Endometrium (tissue), 2 donors: ENCODE data around the gene OR2B6.

Source experiments
- FAIRE-seq: peaks from 2 replicates; lab custom pipeline; 2012; peaks lifted over from hg19 to GRCh38; lab: Jason Lieb, UNC
- donor health status: control.
- donor health status: control.

OR2B6 gene

DNA sequence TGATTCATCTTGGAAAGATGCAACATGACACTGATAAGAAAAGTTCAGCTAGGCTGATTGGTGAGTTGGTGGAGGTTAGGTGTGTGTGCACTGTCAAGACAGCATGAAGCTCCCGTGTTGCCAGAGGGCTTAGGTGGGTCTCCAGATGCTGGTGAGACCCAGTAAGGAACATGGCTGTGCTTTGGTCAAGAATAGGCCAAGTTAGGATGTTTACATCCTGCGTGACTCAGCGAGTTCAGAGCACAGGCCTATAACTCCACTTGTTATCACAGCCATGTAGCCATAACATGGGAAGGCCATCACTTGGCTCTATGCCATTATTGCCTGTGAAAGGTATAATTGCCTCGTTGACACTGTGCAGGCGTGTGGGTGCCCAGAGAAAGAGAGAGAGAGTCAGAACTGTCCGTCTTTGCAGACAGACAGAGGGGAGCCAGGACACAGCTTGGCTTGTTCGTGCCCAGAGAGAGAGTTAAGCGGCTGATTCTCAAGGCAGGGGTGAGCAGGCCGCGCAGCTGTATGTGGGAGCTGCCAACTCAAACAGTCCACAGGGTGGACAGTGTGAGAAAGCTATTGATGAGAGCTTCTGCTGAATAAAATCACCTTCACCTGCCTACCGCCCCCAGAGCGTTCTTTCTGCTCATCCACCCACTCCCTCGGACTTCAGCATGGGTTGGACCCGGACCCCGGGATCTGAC, 43.5 kb downstream of the OR2B6 start:
- no peak for FAIRE-seq

- FAIRE-seq = no peak
Measured at GRCh38 chr6:28001351-28001750, 44.3 kb downstream of the OR2B6 start.

DNA sequence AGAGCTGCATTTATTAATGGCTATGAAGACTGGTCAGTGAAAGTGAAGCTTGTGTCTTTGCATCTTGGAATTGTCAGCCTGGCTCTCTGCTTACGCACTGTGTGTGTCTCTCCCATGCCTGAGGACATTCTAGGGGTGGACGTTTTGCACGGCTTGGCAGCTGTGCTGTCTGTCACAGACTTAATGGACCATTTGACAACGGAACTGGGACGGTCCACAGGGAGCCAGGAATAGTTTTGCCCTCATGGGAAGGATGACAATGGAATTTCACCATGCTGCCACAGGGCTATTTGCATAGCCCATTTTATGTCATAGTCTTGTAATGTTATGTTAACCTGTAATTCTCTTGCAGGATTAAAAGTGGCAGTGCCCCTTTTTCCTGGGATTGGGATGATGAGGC, 44.7 kb downstream of the OR2B6 start:
- no peak for FAIRE-seq

DNA sequence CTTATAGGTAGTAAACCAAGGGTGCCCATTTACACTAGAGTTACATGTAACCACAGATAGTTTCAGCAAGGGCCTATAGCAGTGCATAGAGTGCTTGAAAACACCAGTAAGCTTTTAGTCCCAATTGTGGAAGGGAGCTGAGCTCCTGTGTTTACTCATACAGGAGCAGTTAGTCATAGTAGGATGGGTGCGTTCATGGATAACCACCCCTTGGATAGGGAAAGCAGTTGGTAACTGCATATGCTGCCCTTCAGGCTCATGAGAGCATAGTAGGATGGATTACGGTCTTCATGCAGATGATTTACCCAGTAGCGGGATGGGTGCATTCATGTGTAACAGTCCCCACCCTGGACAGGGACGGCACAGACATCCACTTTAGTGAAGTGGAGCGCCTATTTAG, 45.1 kb downstream of the OR2B6 start:
- FAIRE-seq = no peak

DNA sequence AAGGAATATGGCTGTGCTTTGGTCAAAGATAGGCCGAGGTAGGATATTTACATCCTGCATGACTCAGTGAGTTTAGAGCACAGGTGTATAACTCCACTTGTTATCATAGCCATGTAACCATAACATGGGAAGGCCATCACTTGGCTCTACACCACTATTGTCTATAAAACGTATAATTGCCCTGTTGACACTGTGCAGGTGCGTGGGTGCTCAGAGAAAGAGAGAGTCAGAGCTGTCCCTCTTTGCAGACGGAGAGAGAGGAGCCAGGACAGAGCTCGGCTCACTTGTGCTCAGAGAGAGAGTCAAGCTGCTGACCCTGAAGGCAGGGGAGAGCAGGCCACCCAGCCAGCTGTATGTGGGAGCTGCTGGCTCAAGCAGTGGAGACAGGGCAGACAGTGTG, 46.0 kb downstream of the OR2B6 start:
- FAIRE-seq = no peak

DNA sequence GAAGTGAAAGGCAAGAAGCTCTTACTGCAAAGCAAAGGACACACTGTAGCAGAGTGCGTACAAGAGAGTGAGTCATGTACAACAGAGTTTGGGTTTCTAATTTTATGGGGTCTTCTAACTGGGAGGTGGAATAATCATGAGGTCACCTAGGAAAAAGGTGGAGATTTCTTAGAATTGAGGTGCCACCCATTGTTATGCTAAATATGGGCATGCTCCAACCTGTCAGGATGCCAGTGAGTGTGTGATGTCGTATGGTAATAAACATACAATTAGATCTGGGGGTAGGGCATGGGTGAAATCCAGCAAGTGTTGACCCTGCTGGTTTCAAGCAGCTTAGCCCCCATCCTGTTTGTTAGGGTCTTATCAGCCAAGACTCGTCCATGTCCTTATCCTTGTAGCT, 46.6 kb downstream of the OR2B6 start:
- no peak for FAIRE-seq

- FAIRE-seq = peak; percentile 91
Measured at GRCh38 chr6:28004350-28005151, 47.5 kb downstream of the OR2B6 start.

DNA sequence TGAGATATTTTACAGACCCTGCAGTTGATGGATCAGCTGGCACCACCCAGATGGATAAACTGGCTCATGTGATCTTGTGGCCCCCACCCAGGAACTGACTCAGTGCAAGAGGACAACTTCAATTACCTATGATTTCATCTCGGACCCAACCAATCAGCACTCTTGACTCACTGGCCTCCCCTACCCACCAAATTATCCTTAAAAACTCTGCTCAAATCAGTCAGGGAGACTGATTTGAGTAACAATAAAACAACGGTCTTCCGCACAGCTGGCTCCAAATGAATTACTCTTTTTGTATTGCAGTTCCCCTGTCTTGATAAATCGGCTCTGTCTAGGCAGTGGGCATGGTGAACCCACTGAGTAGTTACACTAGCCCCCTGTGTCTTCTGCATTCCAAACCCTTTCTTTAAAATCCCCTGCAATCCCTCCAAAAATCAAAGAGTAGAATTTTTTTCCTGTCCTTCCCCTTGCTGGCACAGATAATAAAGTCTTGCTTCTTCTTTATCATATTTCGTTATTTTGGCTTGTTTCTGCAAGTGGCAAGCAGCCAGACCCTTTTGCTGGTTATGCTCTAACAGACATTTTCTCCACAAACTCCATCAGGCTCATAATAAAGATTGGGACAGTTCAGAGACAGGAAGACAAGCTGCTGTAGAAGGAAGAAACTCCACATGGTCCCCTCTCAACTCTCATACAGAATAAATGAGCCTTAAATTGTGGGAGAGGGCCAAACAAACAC, 48.3 kb downstream of the OR2B6 start:
- FAIRE-seq = no peak

GRCh38 chr6:28005975-28006374, 48.9 kb downstream of the OR2B6 start:
- FAIRE-seq = no peak
